ENCODE measurements around the gene PTPN5.
"Not testable (repeated sequence)": the region's sequence is repeated elsewhere in the genome, so short reads cannot be mapped to it uniquely, and the experiment has no call there.

The PTPN5 gene

GRCh38 chr11:18791207-18791968 is at the start of gene PTPN5:
PTPN5 (minus strand) TSS chr11:18791798; CDS start chr11:18771958, 19,840 bp downstream.
- no peak for DNase-seq (ENCODE audit: low read depth in 3 of 3)

GRCh38 chr11:18836417-18836816 is 44.8 kb upstream of the PTPN5 start:
- no peak for DNase-seq (ENCODE audit: low read depth in 3 of 3)

GRCh38 chr11:18834754-18835466 is 43.3 kb upstream of the PTPN5 start:
- no peak for DNase-seq (ENCODE audit: low read depth in 3 of 3)

GRCh38 chr11:18820160-18820559 is 28.6 kb upstream of the PTPN5 start:
- not testable (repeated sequence) for DNase-seq (ENCODE audit: low read depth in 3 of 3)

DNA sequence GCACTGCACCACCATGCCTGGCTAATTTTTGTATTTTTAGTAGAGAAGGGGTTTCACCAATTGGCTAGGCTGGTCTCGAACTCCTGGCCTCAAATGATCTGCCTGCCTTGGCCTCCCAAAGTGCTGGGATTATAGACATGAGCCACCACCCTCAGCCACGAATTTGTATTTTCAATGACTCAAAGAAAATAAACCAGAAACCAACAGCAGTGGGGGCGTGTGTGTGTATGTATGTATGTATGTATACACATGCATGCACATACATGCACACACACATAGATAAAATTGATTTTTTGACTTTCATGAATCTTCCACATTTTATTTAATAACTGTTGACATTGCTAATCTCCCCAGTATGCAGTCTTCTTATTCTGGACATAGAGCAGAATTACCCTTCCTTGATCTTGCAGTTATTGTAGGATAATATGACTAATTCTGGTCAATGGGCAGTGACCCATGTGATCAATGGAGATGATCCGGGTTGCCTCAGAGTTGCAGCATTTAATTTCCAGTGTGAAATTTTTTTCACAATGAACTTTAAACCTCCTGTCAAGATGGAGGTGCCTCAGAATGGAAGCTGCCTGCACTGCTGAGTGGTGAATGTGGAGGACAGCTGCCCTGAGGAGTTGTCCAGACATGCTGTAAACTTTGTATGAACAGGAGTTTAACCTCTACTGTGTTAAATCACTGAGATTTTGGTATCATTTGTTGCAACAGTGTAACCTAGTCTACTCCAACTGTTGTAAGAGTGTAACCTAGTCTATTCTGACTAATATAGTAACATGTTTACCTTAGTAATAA is 12.8 kb upstream of the PTPN5 start:
- DNase-seq (ENCODE audit: low read depth in 3 of 3): no peak

DNA sequence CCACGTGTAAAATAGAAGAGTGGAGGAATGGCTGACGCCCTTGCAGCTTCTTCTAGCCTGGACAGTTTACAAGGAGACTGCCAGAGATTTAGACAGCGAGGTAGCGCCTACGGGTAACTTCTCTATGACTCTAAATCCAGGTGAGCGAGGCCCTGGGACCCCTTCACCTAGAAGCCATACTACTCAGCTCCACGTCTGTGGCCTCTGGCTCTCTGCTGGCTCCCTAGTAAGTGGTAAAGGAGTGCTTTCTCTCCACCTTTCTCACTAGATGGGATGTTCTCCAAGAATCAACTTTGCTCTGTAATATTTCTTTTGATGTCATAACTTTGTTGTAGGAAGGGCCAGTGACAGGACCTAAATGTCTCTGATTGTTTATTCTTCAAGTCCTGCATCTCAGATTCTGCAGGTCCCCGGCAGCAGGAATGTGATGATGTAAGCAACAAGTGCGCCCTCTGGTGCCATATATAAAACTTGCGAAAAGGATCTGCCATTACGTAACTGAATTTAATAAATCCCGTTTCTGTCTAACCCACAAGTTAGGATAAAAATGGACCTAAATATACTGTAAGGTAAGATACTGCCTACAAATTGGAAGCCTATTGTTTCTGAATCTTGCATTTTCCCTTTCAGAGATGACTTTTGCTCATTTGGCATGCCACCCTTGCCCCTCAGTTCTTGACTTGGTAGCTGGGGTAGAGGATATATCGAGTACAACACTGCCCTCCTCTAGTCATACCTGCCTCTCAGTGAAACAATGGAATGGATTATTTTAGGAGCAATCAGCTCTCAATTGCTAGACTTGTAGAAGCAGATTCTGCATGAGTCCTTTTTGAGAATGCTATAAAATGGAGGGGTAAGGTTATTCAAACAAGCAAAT is 11.0 kb upstream of the PTPN5 start:
- peak in 2 of 3 donors; percentile 12 to 20 for DNase-seq (ENCODE audit: low read depth in 3 of 3)

DNA sequence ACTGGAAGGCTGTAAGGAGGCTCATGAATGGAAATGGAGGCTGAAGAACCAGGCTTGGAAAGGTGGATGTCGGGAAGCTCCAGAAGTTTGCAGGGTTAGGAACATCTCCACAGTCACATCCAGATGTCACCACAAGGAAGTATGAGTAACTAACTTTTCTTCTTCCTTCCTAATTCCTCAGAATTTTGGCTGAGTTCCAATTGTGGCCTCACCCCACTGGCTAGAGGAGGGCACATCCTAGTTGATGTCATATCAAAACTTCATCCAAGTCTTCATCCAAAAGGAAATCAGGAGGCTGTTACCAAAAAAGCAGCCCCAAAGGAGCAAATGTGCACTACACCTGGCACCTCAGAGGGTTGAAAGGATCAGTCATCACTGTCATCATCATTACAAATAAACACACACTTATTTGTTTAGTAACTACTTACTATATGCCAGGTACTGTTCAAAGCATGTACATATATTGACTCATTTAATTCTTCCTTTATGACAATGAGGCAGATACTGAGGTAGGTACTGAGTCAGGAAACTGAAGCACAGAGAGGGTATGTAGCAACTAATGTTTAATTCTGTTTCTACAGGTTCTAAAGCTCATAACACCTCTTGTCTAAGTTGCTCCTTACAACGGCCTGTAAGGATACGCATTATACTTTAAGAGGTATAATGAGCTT is 7.3 kb upstream of the PTPN5 start:
- no peak for DNase-seq (ENCODE audit: low read depth in 3 of 3)

- DNase-seq (ENCODE audit: low read depth in 3 of 3): no peak
Observed at GRCh38 chr11:18794956-18795355, 3.4 kb upstream of the PTPN5 start.

- DNase-seq (ENCODE audit: low read depth in 3 of 3): no peak
Observed at GRCh38 chr11:18792827-18793226, 1.2 kb upstream of the PTPN5 start.

DNA sequence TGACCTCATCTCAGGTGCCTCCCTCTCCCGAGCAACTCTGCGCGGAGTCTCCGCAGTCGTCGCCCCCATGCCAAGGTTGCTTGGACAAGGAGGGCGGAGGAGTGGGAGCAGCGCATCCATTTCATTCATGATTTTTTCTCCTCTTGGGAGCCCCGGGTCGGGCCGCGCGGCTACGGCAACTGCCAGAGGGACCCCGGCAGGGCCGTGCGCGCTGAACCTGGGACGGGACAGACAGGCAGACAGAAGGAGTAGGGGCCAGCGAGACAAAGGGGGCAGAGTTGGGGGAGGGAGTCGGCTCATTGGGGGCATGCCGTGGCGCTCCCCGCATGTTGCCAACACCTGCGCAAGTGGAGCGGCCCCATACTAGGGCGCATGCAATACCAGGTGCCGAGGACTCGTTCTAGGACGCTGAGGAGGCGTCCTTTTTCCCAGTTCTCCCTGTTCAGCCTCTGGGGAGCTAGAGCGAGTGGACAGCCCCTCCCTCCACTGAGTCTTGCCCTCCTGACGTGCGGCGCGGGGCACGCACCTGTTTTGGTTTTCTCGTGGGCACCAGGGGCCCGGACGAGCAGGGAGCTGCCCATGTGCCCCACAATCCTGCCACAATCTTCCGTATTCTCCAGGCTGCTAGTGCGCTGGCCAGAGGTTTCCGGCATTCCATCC is 501 bp upstream of the PTPN5 start:
- no peak for DNase-seq (ENCODE audit: low read depth in 3 of 3)

GRCh38 chr11:18790883-18791206 is 753 bp downstream of the PTPN5 start:
- no peak for DNase-seq (ENCODE audit: low read depth in 3 of 3)

GRCh38 chr11:18789942-18790341 is 1.7 kb downstream of the PTPN5 start:
- DNase-seq (ENCODE audit: low read depth in 3 of 3): no peak

DNA sequence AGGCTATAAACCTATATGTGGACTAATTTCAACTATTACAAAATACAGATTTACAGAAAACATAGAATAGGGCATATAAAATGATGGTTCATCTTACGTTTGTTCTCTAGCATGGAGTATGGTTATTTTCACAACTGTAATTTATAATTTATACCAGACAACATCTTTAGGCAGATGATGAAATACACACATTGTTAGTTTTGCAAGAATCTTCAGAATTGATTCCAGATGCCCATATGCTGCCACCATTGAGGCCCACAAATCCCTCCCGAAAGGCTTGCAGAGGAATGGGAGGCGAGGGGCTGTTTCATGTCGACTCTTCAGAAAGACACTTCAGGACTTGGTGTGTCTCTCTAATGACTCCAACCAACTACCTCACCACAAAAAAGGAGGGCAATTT is 6.2 kb downstream of the PTPN5 start:
- no peak for DNase-seq (ENCODE audit: low read depth in 3 of 3)

DNA sequence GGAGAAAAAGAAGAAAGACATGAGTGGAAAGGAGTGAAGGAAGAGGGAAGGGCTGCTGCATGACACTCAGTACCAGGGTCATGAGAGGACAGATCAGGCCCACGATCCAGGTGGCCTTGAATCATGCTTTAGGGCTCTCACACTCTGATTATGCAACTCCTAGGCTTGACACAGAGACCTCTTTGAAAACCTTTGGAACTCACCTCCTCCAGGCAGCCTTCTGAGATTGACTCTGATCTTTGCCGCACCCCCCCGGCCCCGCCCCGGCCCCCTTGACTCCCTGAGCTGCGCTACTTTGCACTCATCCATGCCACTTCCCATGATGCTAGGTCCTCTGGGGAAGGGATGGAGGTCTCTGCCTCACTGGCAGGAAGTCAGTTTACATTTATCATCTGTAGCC is 10.7 kb downstream of the PTPN5 start:
- no peak for DNase-seq (ENCODE audit: low read depth in 3 of 3)

GRCh38 chr11:18780329-18780728 is 11.3 kb downstream of the PTPN5 start:
- no peak for DNase-seq (ENCODE audit: low read depth in 3 of 3)

DNA sequence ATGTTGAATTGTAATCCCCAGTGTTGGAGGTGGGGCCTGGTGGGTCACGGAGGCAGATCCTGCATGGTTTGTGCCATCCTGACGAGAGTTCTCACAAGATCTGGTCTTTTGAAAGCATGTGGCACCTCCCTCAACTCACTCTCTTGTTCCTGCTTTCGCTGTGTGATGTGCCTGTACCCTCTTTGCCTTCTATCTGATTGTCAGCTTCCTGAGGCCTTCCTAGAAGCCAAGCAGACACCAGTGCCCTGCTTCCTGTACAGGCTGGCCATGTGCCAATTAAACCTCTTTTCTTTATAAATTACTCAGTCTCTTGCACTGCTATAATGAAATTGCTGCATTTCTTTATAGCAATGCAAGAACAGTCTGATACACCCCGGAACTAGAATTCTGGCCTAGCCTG is 13.1 kb downstream of the PTPN5 start:
- DNase-seq (ENCODE audit: low read depth in 3 of 3): no peak

DNA sequence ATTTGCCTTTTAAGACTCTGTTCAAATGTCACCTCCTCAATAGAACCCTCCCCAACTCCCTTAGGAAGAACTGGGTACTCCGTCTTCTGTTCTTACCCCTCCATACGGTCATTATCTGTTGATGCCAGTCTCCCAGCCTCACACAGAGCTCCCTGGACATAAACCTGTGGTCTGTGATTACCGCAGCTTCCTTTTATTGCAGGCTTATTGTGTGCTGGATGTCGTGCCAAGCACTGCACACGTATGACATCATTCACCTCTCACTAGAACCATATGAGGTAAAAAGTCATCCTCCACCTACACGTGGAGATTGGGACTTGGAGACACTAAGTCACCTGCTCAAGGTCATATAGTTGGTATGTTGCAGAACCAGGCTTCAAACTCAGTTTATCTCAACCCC is 15.3 kb downstream of the PTPN5 start:
- no peak for DNase-seq (ENCODE audit: low read depth in 3 of 3)

DNA sequence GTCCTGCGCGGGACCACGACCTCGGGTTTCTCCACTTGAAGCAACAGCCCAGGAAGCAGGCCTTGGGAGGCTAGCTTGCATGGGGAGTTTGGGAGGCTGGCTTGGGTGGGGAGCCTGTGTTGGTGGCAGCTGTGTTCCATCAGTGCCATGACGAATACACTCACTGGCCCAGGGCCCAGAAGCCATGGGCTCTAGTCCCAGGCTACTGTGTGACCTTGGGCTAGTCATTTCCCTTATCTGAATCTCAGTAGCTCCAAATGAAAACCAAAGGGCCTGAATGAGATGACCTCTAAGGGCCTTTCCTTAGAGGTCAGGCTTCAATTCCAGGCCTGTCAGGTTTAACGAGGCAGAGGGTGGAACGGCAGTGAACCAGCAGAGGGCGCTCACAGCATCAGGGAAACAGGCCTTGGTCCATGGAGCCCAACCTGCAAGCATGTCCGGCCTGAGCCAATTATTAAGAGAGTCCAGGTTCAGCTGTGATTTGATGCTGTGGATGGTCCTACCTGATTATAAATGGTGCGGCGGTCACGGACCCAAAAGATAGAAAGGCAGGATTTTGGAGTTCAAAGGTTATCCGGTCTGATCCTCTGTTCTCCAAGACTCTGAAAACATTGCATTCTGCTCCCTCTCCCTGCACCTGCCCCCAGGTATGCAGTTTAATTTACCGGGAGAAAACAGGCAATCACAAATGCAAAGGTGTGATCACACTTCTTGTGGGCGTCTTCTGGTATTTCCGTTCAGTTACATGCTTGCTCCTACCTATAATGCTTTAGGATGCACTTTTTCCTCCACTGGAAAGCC is 15.9 kb downstream of the PTPN5 start:
- peak; percentile 36 to 77 (median 41) for DNase-seq (ENCODE audit: low read depth in 3 of 3)

GRCh38 chr11:18774801-18775200 is 16.8 kb downstream of the PTPN5 start:
- no peak for DNase-seq (ENCODE audit: low read depth in 3 of 3)

DNA sequence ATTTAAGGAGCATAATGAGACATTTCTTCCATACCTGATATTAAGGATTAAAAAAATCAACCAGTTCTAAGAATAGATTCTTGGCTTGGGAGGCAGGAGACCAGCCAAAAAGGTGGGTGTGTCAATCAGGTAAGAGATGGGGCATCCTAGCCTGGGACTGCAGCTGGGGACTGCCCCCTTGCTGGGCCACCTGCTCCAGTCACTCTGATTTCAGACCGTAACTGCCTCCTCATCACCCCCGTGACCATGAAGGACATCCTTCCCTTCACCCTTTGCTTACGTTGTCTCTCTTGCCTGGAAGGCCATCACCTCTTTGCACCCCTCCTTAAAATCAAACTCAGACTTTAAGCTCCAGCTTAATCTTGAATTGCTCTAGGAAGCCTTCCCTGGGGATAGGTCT is 17.9 kb downstream of the PTPN5 start:
- DNase-seq (ENCODE audit: low read depth in 3 of 3): no peak
